GM19468 (cell line): ENCODE data around the gene CACNA2D1.
"Not testable (repeated sequence)": the region's sequence is repeated elsewhere in the genome, so short reads cannot be mapped to it uniquely, and the experiment has no call there.

Source experiments
- ATAC-seq: cut with Tn5 transposase; IDR thresholded peaks from one replicate; pipeline ENCODE4 v1.9.1; 2021; ENCODE audit warnings: mild to moderate bottlenecking, moderate library complexity, moderate number of reproducible peaks; ENCODE audit not compliant: unreplicated experiment; ENCODE audit errors: extremely low read depth

The CACNA2D1 gene

DNA sequence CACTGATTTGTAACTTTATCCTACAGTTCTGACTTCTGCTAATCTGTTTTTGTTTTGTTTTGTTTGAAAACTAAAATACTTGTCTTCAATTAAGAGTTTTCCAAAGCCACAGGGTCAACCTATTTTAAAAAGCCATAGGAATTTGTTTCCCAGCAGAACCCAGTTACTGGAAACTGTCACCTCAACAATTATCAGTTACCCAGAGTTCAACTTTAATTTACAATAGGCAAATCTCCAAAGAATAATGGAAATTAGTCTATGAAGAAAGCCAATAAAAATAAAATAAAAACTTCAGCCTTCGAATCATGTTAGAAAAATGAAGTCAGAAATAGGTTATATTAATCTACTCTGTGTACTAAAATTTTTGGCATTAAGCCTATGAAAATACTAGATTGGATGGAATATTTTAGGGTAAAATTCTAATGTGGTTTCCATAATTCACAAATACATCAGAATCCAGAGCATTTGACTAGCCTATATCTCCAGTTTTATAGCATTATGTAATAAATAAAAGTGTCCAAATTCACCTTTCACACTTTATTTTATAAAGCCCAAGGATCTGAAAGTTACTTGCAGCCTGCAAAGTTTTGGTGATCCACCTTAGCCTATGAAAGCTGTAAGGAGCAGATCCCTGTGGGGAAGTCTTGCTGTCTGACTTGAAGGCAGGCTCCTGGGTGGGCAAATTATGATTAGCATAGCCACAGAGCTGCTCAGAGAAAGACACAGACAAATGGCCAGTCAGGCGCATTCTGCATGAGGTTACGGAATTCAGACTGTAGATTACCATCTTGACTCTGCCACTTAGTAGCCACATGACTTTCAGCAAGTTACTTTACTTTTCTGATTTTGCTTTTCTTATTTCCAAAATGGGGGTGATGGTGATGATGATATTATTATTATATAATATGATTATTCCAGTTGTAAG, 423.8 kb downstream of the CACNA2D1 start:
- ATAC-seq = no peak

DNA sequence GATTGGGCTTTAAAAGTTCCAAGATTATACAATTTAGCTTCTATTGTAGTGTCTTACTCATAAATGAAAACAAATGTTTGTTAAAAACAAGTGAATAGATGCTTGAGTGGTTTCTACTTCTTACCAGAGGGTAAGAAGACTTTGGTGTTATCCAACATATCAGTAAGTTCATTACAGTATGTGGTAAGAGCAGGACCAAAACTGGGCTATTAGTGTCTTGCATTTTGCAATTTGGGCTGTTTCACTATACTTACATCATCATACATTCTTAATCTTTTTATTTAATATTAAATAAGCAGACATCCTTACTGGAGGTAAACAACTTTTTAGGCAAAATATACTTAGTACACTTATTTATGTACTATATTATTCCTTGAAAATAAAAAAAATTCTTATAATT, 425.4 kb downstream of the CACNA2D1 start:
- no peak for ATAC-seq

DNA sequence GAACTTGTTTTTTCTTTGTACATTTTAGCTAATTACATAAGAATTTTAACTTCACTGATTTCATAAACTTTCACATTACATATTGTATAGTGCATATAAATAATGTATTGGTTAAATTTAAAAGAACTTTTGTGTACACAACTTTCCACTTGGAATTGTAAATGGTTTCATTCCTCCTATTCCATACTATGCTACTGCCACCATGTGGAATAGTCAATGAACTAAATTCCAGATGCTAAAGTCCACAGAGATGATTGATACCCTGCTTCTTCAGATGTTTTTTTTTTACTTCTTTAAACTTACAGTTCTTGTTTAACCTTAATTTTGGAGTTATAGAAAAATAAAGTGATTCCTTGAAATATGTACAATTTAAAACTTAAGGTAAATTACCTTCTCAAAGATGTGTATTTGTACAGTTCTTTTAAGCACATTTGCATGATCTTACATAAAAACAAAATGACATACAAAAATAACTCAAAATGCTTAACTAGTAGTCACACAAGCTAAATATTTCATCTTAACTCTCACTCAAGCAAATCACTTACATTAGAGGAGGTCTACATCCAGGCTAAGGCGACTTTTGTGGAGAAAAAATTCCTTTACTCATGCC, 426.1 kb downstream of the CACNA2D1 start:
- ATAC-seq = no peak

DNA sequence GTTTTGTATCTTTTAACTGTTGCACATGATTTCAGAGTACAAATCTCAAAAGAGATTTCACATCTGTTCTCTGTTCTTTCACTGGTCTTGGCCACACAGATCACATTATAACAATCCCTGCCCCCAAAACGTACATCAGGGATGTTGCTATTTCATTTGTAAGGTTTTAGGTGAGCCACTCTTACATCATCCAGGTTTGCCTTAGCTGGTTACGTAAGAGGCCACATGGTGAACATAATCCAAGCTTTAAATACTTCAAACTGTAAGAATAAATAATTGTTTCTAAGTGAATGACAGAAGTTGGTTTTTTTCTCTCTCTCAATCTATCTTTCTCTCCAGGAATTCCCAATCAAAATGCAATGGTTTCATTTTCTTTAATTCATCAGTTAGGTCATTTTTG, 427.8 kb downstream of the CACNA2D1 start:
- no peak for ATAC-seq

DNA sequence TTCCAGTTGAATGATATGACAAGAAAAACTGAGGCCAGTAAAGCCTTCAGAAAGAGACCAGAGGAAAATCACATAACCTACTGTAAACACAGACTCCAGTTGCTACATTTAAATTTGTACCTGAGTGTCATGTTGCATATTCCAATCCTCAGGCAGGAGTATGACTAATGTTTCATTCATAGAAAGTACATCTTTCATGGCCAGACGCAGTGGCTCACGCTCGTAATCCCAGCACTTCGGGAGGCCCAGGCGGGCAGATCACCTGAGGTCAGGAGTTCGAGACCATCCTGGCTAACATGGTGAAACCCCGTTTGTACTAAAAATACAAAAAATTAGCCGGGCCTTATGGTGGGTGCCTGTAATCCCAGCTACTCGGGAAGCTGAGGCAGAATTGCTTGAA, 429.0 kb downstream of the CACNA2D1 start:
- not testable (repeated sequence) for ATAC-seq

DNA sequence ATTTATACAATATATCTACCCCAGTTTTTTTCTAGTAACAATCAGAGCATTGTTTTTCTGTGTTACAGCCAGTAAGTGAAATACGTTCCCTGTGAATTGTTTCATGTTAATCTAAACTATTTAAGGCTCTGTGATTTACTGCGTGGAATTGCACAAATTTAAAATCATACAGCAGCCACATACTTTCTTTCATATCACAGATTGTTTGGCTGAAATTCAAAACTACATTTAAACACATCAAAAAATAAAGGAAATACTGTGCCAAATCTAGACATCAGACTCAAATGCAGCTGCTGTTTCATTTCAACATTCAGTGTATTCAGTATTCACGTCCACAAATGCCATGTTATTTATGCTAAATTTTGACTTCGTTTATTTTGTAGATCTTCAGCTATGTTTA, 431.1 kb downstream of the CACNA2D1 start:
- no peak for ATAC-seq

DNA sequence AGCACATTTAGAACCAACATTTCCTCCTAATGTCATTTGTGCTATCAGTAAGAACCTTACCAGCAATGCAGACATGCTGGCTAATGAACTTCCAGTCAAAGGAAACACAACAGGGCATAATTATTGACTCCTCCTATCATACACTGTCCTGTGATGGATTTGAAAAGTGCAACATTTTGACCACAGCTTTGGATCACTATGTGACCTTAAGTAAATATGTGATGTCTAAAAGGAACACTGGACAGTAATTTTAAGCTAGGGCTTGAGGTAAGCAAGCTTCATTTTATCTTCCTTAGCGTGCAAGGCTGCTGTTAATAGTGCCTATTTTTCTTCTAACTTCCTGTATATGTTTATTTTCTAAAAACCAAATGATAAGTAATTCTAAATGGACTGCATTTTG, 433.2 kb downstream of the CACNA2D1 start:
- no peak for ATAC-seq

DNA sequence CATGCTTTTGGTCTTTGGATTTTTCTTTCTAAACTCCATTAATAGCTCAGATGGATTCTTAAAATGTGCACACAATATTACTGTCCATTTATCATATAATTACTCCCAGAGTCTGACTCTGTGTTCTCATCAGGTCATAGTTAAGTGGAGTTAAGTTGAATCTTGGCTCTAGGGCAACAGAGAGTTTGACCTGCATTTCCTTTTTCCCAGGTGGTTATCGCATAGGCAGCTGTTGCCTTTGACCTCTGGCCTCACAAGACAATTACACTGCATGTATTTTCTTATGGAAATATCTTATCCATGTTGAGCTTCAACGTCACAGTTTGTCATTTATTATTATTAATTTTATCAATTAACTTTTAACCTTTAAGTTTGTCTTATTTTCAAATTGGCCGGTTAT, 436.3 kb downstream of the CACNA2D1 start:
- ATAC-seq = no peak

DNA sequence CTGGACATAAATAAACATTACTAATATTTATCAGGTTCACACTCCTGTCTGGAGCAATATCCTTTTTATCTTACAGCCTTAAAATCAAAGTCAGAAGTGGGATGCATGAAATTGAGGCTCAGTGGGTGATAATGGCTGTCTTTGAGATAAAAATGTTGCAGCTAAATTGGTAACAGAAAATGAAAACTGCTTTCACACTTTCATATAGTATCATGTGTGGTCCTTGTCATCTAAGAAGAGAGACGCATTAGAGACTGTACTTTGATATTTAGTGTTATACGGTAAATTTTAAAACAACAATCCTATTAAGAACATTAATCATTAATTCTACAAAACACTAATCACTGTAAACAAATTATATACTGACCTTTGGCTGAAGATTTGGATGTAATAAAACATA, 438.5 kb downstream of the CACNA2D1 start:
- no peak for ATAC-seq

DNA sequence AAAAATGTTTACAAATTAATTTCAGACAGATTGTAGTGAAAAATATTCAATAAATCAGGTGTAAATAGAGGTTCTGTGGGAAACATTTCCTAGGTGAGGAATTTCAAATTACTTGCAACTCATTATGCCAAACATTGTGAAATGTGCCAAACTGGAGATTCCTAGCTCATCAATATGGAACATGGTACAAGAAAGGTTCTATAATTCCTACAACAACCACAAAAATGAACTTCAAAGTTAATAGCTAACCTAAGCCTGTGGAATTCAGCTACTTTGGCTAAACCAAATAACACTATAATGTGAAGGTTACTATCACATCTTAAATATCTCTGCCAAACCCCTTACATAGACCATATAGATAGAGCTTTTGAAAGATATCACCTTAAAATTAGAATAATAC, 450.4 kb downstream of the CACNA2D1 start:
- no peak for ATAC-seq

DNA sequence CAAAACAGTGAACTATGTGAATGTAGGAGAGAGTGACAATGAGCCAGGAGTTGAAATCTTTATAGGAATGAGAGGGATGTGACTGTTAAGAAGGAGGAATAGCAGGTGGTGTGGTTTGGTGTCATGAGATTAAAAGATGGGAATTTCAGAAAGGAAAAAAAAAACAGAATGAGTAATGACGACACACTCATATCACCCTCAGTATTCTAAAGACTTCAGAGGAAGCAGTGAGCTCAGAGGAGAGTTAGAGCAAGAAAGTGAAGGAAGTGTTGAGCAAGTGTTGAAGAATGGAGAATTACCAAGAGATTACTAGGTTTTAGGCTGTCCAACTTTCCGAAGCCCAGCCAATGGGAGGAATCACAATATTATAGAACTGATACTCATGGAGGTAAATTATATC, 453.2 kb downstream of the CACNA2D1 start:
- ATAC-seq = no peak

DNA sequence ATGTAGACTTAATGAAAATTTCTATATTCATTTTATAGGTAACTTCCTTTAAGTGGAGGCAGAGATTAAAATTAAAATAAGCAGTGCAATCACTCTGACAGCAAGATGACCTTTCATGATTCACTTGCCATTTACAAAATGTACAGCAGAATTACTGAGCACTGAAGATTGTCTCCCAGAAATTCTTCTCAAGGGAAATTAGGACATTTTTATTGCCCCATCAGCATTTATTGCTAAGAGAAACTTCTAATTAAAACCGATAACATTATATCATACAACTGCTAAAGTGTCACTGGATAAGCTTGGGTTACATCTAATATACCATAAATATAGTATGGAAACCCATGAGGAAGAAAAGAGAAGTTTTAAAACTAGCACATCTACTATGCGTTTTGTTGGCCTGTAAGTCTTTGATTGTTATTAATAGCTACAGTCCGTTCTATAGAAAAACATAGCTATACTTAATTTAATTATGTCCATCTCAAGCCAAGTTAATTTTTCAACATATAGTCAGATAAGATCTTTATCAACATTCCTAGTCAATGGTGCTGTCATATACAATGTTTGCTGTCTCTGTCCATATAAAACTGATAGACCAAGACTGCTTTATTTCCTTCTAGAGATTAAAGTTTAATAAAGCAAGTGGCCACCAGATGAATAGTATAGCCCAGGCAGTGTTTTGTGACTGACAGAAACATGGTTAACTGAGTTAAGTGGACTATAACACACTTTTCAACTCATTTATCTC, 456.7 kb downstream of the CACNA2D1 start:
- ATAC-seq = no peak

DNA sequence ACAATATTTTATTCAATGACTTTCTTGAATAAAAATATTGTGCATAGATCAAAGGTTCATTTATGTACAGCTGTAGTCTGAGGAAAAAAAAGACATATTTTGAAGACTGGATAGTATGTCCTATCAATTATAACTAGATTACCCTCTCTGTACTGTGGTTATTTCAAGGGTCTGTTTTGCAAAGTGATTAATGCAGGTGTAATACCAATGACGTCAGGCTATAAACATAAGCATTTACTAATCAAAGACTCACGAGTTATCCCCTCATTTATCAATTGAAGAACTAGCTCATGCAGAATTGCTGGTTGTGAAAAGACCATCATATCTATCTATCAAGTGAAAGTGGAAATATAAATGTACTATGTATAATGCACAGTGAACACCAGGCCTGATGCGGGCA, 460.2 kb downstream of the CACNA2D1 start:
- no peak for ATAC-seq

DNA sequence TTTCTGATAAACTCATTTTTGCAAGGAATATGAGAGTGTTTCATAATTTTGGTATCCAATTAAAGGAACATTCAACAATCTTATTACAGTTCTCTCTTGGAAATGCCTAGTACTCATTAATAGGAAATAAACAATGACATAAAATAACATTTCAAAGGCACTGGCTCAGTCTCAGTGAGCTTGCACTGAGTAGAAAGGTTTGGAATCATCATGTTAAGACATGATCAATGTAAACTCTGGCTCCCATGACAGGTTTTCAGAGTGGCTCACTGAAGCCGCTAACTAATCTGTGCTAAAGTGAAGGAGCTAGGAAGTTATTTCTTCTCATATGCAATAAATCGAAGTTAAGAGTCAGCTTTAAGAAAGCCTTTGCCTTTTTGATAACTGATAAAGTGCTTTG, 470.5 kb downstream of the CACNA2D1 start:
- no peak for ATAC-seq

DNA sequence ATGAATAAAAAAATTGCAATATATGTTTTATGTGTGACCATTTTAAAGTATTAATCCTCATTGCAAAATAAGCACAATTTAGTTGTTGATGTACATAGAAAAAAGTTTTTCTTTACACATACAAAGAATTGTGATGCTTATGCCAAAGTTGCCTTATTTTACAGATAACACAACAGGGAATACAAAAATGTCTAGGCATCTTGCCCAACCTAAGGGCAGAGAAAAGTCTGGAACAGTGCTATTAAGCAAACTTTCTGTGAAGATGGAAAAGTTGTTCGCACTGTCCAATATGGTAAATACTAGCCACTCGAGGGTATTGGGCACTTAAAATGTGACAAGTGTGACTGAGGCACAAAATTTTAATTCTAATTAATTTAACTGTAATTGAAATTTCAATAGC, 483.6 kb downstream of the CACNA2D1 start:
- no peak for ATAC-seq

DNA sequence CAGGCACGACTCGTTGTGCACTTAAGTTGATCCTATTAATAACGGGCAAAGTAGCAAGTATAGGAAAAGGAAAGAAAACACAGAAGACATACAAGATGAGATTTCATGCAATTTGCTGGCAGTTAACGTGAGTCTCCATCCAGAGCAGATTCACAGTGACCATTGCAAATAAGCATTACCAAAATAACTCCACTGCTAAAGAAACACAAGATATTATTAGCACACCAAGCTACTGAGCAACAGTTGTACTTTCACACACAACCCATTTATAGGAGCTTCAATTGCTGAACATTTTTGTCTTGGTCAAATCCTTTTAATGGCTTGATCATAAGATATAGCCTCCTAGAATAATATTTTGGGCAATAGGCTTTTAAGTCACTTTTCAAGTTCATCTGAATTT, 486.1 kb downstream of the CACNA2D1 start:
- no peak for ATAC-seq

DNA sequence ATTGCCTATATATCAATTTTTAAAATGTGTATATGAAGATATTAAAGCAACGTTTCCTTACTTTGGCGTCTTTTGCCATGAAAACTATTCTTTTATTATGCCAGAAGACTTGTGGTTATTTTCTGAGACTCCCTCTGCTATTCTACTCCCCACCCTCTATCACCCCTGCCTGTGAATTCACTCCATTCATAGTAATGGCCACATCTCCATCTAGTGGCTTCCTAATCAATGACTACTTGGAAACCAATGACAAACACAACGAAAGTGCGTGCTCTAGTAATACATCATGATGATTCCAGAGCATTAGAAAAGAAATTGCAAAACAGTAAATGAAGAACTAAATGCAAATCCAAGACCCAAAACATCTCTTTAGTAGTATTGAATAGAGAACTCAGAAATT, 487.1 kb downstream of the CACNA2D1 start:
- ATAC-seq = no peak

DNA sequence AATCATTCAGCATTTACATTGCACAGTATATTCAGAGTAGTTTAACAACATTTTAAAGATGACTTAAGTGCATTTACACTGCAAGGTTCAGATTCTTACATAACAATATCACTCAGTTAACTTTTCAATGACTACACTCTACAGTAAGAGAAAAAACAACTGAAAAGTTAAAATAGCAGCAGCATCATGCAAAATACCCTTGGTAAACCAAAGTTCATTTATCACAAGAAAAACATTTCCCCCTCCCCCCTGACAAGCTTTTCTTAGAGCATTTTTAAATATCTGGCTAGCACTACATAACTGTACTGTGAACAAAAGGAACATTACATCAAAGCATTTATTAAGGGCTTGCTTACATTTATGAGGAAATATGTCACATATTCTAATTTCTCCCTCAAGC, 494.3 kb downstream of the CACNA2D1 start:
- ATAC-seq = no peak

DNA sequence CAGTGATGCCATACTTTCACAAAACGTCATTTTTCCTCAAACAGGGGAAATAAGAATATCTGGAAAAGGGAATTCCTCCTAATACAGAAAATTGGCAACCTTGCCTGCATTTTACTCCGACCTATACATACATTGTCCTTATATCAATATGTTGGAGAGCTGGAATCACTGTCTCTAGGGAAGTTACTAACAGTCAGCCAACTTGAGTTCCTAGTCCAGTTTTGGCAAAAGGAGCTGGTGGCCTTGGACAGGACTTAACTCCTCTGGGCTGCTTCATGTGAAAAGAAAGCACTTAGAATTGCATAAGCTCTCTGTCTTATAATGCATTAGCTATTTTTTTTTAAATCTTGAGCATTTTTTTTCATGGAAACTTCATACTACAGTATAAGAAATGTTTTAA, 499.5 kb downstream of the CACNA2D1 start:
- ATAC-seq = no peak

DNA sequence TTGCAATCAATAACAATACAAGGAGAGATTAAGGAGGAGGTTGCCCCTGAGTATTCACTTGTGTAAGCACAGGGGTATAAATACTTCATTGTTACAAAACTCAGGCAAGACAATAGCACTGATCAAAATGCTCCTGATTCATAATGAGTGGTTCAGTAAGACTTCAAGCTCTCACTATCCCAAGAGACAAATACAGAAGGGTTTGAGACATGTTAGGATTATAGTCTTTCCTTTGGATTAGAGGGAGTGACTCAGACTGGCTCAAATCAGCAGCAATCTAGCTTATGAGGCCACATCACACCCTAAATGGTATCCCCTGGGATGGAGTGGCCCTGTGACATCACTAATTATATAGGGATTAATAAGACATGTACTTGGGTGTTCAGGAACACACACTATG, 506.5 kb downstream of the CACNA2D1 start:
- no peak for ATAC-seq
